ENCODE results near the gene RIC8A.
A peak's percentile ranks its signal among the peaks of the same experiment; 100 is the strongest.

GRCh38 chr11:250740-251299 lies 43.3 kb downstream of the RIC8A start:
- TF ChIP-seq POLR2A (IDR thresholded peaks at IDR 0.05): no peak
- TF ChIP-seq, protein P1, sequence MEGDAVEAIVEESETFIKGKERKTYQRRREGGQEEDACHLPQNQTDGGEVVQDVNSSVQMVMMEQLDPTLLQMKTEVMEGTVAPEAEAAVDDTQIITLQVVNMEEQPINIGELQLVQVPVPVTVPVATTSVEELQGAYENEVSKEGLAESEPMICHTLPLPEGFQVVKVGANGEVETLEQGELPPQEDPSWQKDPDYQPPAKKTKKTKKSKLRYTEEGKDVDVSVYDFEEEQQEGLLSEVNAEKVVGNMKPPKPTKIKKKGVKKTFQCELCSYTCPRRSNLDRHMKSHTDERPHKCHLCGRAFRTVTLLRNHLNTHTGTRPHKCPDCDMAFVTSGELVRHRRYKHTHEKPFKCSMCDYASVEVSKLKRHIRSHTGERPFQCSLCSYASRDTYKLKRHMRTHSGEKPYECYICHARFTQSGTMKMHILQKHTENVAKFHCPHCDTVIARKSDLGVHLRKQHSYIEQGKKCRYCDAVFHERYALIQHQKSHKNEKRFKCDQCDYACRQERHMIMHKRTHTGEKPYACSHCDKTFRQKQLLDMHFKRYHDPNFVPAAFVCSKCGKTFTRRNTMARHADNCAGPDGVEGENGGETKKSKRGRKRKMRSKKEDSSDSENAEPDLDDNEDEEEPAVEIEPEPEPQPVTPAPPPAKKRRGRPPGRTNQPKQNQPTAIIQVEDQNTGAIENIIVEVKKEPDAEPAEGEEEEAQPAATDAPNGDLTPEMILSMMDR (IDR thresholded peaks at IDR 0.05): peak in 2 of 3 donors; percentile 13 to 30
- no peak for TF ChIP-seq EP300 (IDR thresholded peaks at IDR 0.05)

Measured in ovary (tissue), 3 donors.